NCI-H345 treated with DMSO at 0.1 percent for 48 hours (cell line): ENCODE results near the gene RPL7A.
"Not testable (repeated sequence)": the region's sequence is repeated elsewhere in the genome, so short reads cannot be mapped to it uniquely, and the experiment has no call there.

Source experiments
- DNase-seq: peaks from one replicate; lab custom pipeline; 2025; ENCODE audit not compliant: unreplicated experiment; lab: John Stamatoyannopoulos, UW

The RPL7A gene

GRCh38 chr9:133386338-133386737, 38.3 kb downstream of the RPL7A start:
- no peak for DNase-seq

GRCh38 chr9:133387680-133388079, 39.7 kb downstream of the RPL7A start:
- peak; percentile 52 for DNase-seq

GRCh38 chr9:133389025-133389557, 41.1 kb downstream of the RPL7A start:
- no peak for DNase-seq

GRCh38 chr9:133389562-133389961, 41.5 kb downstream of the RPL7A start:
- DNase-seq = no peak

- no peak for DNase-seq
Observed at GRCh38 chr9:133390713-133391112, 42.7 kb downstream of the RPL7A start.

GRCh38 chr9:133391449-133391848, 43.4 kb downstream of the RPL7A start:
- DNase-seq = not testable (repeated sequence)

GRCh38 chr9:133392308-133392707, 44.3 kb downstream of the RPL7A start:
- DNase-seq = not testable (repeated sequence)

GRCh38 chr9:133393399-133393798, 45.4 kb downstream of the RPL7A start:
- no peak for DNase-seq

- no peak for DNase-seq
Observed at GRCh38 chr9:133394687-133395271, 46.8 kb downstream of the RPL7A start.

- no peak for DNase-seq
Observed at GRCh38 chr9:133396952-133397351, 48.9 kb downstream of the RPL7A start.

- no peak for DNase-seq
Observed at GRCh38 chr9:133397370-133397769, 49.4 kb downstream of the RPL7A start.

- DNase-seq = no peak
Observed at GRCh38 chr9:133397895-133398294, 49.9 kb downstream of the RPL7A start.

GRCh38 chr9:133400292-133400691, 52.3 kb downstream of the RPL7A start:
- no peak for DNase-seq
